PC-3 (cell line): ENCODE measurements around the gene DNAJC3. TPM values are rescaled to one million over a fixed set of nuclear protein-coding genes. Genes with fewer than 3 reads are reported as not detected.

ENCODE experiments used
- ATAC-seq: fragments of 200-7000 bp; cut with Tn5 transposase; 2 replicates; pipeline ENCODE4 v1.9.1; 2020; ENCODE audit warnings: mild to moderate bottlenecking, moderate library complexity
- BruUV-seq: library from RNA; stranded (reverse); fragments of 400-500 nt; replicated peaks from 2 replicates; lab custom pipeline; 2021; lab: Mats Ljungman, UMichigan
- CTCF ChIA-PET: fragments of 300-600 bp; sonication (Branson Sonifier 250); formaldehyde crosslinking; loops from one replicate; lab custom pipeline; 2022; ENCODE audit warnings: antibody characterized with exemption; lab: Charles Lee
- POLR2A ChIA-PET: fragments of 300-600 bp; sonication (Branson Sonifier 250); formaldehyde crosslinking; loops from one replicate; lab custom pipeline; 2022; ENCODE audit warnings: antibody characterized with exemption; ENCODE audit not compliant: unreplicated experiment; lab: Charles Lee
- DNase-seq: peaks from one replicate; pipeline ENCODE4 v3.0.0-alpha.2; 2015
- H2AFZ ChIP-seq: fragments of 300-600 bp; sonication (generic); 2 replicates; pipeline ENCODE4 v1.6.0; 2016; ENCODE audit warnings: antibody characterized with exemption, low read length
- H3F3A ChIP-seq: fragments of 300-600 bp; sonication (generic); one replicate; pipeline ENCODE4 v1.6.0; 2017; ENCODE audit warnings: antibody characterized with exemption, low read length, control low read depth, mild to moderate bottlenecking; ENCODE audit not compliant: unreplicated experiment
- H3K27ac ChIP-seq: fragments of 300-600 bp; sonication (generic); 2 replicates; pipeline ENCODE4 v1.5.1; 2016; ENCODE audit warnings: mild to moderate bottlenecking, low read length
- H3K27me3 ChIP-seq: fragments of 300-600 bp; sonication (generic); 2 replicates; pipeline ENCODE4 v1.6.1; 2016; ENCODE audit warnings: low read length, mixed read lengths
- H3K36me3 ChIP-seq: fragments of 300-600 bp; sonication (generic); 2 replicates; pipeline ENCODE4 v1.6.1; 2016; ENCODE audit warnings: low read depth, mixed run types, low read length, mixed read lengths
- H3K4me1 ChIP-seq: fragments of 300-600 bp; sonication (generic); 2 replicates; pipeline ENCODE4 v1.5.1; 2016; ENCODE audit warnings: low read length; ENCODE audit not compliant: insufficient read depth
- H3K4me2 ChIP-seq: fragments of 300-600 bp; sonication (generic); 2 replicates; pipeline ENCODE4 v1.6.0; 2016; ENCODE audit warnings: low read length
- H3K4me3 ChIP-seq: fragments of 300-600 bp; sonication (generic); 2 replicates; pipeline ENCODE4 v1.5.1; 2016; ENCODE audit warnings: mild to moderate bottlenecking, low read length, mixed read lengths
- H3K79me2 ChIP-seq: fragments of 300-600 bp; sonication (generic); 2 replicates; pipeline ENCODE4 v1.6.1; 2017; ENCODE audit warnings: low read length, mixed read lengths
- H3K9ac ChIP-seq: fragments of 300-600 bp; sonication (generic); 2 replicates; pipeline ENCODE4 v1.6.0; 2016; ENCODE audit warnings: mild to moderate bottlenecking, low read length
- H3K9me2 ChIP-seq: fragments of 300-600 bp; sonication (generic); replicated peaks from 2 replicates; pipeline ENCODE4 v1.6.1; 2016; ENCODE audit warnings: mixed run types, low read length, mixed read lengths
- H3K9me3 ChIP-seq: fragments of 300-600 bp; sonication (generic); 2 replicates; pipeline ENCODE4 v1.6.1; 2016; ENCODE audit warnings: low read length, mixed read lengths
- H4K20me1 ChIP-seq: fragments of 300-600 bp; sonication (generic); 2 replicates; pipeline ENCODE4 v1.6.1; 2016; ENCODE audit warnings: low read length, mixed read lengths
- EZH2 ChIP-seq: fragments of 300-600 bp; sonication (generic); IDR thresholded peaks from one replicate; pipeline ENCODE4 v1.6.1; 2017; ENCODE audit warnings: antibody characterized with exemption, mild to moderate bottlenecking, low read length; ENCODE audit not compliant: unreplicated experiment
- EZH2phosphoT487 ChIP-seq: fragments of 300-600 bp; sonication (generic); IDR thresholded peaks from 2 replicates; pipeline ENCODE4 v1.6.1; 2018; ENCODE audit warnings: mild to moderate bottlenecking, antibody characterized with exemption, low read length, borderline replicate concordance
- intact Hi-C: fragments of 100-400 bp; cut with micrococcal nuclease; formaldehyde crosslinking; loops from 2 replicates; pipeline ENCODE4 v1.9.0; 2023
- total RNA-seq: library from RNA; depleted of rRNA; stranded (reverse); fragments of >200 nt; gene quantifications from 2 replicates; pipeline ENCODE4 v1.2.3, GENCODE V29; 2014
- TF ChIP-seq, protein P1 (sequence below): fragments of 300-600 bp; sonication (generic); conservative IDR thresholded peaks from 2 replicates; pipeline ENCODE4 v1.5.1; 2017; ENCODE audit warnings: antibody characterized with exemption, low read depth, mild to moderate bottlenecking, low read length

DNAJC3 gene
- total RNA-seq, 1 experiment from 2014 or later = 20.5 TPM

DNA sequence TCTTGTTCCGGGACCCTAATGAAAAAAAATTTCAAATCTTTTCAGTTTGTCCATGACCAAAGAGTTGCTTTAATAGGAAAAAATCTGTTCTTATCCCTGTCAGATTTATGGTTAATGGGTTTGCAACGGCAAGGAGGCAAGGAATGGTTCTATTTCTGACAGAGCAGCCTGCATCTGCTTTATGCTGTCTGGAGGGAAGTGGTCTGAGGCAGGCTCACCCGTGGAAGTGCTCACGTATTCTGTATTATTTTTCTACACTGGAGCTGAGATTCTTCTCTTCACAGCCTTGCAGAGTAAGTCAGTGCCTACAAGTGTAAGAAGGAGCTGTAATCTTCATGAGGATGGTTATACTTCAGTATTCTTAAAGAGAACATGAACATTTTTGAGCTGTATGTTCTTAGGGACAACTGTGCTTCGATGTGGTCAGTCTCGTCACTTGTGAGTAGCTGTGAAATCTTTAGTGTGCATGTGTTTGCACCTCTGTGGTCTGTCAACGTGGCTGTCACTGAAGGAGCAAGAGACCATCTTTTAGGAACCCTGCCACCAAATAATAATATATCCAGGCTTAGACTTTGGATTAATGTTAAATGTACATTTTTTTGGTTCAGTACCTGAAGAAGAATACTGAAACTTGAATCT, 114.3 kb downstream of the DNAJC3 start:
- TF ChIP-seq, protein P1, sequence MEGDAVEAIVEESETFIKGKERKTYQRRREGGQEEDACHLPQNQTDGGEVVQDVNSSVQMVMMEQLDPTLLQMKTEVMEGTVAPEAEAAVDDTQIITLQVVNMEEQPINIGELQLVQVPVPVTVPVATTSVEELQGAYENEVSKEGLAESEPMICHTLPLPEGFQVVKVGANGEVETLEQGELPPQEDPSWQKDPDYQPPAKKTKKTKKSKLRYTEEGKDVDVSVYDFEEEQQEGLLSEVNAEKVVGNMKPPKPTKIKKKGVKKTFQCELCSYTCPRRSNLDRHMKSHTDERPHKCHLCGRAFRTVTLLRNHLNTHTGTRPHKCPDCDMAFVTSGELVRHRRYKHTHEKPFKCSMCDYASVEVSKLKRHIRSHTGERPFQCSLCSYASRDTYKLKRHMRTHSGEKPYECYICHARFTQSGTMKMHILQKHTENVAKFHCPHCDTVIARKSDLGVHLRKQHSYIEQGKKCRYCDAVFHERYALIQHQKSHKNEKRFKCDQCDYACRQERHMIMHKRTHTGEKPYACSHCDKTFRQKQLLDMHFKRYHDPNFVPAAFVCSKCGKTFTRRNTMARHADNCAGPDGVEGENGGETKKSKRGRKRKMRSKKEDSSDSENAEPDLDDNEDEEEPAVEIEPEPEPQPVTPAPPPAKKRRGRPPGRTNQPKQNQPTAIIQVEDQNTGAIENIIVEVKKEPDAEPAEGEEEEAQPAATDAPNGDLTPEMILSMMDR = no peak
- no peak for TF ChIP-seq EZH2phosphoT487
- no peak for TF ChIP-seq EZH2
- no peak for ATAC-seq
- Histone ChIP-seq H4K20me1 (no peaks in the 10 kb centered on the region), H2AFZ (no peak overlapping the region), H3K4me2 (no peak overlapping the region), H3K9me2 (no peaks in the 10 kb centered on the region), H3K79me2 (no peaks in the 10 kb centered on the region), H3K9ac (no peak overlapping the region), H3K36me3 (peaks cover 19% of the 10 kb centered on the region; the same call in 1 of the 2 replicates), H3K27me3 (no peaks in the 10 kb centered on the region), H3F3A (no peaks in the 10 kb centered on the region), H3K4me3 (no peak overlapping the region), H3K4me1 (no peaks in the 10 kb centered on the region), H3K9me3 (no peaks in the 10 kb centered on the region), H3K27ac (no peak overlapping the region)
- CTCF ChIA-PET = no interaction called here
- POLR2A ChIA-PET = no interaction called here
- DNase-seq = no peak
- BruUV-seq = no TSS peak
- intact Hi-C loops = no loop called here

DNA sequence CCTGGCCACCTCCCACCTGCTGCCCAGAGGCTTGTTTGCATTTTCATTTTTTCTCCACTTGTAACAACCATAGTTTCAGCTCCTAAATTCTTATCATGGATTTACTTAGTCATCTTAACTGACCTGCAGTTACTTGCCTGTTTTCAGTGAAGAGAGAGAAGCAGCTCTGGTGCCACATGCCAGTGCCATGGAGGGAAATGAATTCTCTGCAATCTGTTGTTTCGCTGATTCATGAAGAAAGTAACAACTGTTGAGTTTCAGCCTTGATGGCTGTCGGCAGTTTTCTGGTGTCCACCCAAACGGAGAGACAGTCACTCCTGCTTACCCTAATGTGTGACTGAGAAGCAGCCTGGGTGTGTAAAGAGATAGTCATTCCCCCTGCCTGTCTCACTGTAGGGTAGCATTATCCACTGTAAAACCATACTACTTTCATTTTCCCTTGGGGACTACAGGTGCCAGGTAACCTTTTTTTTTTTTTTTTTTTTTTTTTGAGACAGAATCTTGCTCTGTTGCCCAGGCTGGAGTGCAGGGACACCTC, 116.1 kb downstream of the DNAJC3 start:
- ChIA-PET POLR2A (no interaction called here), CTCF (no interaction called here)

More for the DNA sequence above, 116.1 kb downstream of the DNAJC3 start:
- no peak for ATAC-seq
- Histone ChIP-seq H4K20me1 (no peaks in the 10 kb centered on the region), H3K9me3 (no peaks in the 10 kb centered on the region), H3K9me2 (no peaks in the 10 kb centered on the region), H2AFZ (no peak overlapping the region), H3K27ac (no peak overlapping the region), H3K9ac (no peak overlapping the region), H3K27me3 (no peaks in the 10 kb centered on the region), H3K79me2 (no peaks in the 10 kb centered on the region), H3K4me2 (no peak overlapping the region), H3K4me3 (no peak overlapping the region), H3F3A (no peaks in the 10 kb centered on the region), H3K4me1 (no peaks in the 10 kb centered on the region), H3K36me3 (peaks cover 12% of the 10 kb centered on the region; the same call in 1 of the 2 replicates)
- no TSS peak for BruUV-seq
- TF ChIP-seq EZH2 = no peak
- TF ChIP-seq, protein P1 = no peak
- TF ChIP-seq EZH2phosphoT487 = no peak
- no peak for DNase-seq
- intact Hi-C loops = no loop called here
